HepG2 (cell line): ENCODE data around the gene GAL3ST2. TPM values are rescaled to one million over a fixed set of nuclear protein-coding genes. Genes with fewer than 3 reads are reported as not detected.

ENCODE experiments used
- IRF9 ChIP-seq: sonication (generic); formaldehyde crosslinking; IDR thresholded peaks from 2 replicates; pipeline ENCODE4 v1.8.0; 2022; ENCODE audit warnings: missing genetic modification reagents, mild to moderate bottlenecking, borderline replicate concordance
- MAZ ChIP-seq, 2 experiments: sonication (generic) in 1 of 2; formaldehyde crosslinking in 1 of 2; IDR thresholded peaks; 2 replicates each; pipeline versions ENCODE4 v1.5.0 to v1.6.1; 2012 to 2020; ENCODE audit warnings: low read depth in 2 of 2, mild to moderate bottlenecking in 2 of 2, borderline replicate concordance in 1 of 2, improper control_type of control experiment in 1 of 2, low read length in 1 of 2, missing genetic modification reagents in 1 of 2, moderate library complexity in 1 of 2
- NFIB ChIP-seq: sonication (generic); formaldehyde crosslinking; IDR thresholded peaks from 2 replicates; pipeline ENCODE4 v1.9.0; 2021; ENCODE audit warnings: missing genetic modification reagents, mild to moderate bottlenecking, borderline replicate concordance
- PRDM10 ChIP-seq: sonication (generic); formaldehyde crosslinking; IDR thresholded peaks from 2 replicates; pipeline ENCODE4 v1.4.0; 2020; ENCODE audit warnings: low read depth, missing genetic modification reagents
- RERE ChIP-seq: IDR thresholded peaks from 2 replicates; pipeline ENCODE4 v1.6.1; 2016; ENCODE audit warnings: low read depth, missing genetic modification reagents, missing compliant biosample characterization
- RXRB ChIP-seq: IDR thresholded peaks from 2 replicates; pipeline ENCODE4 v1.6.1; 2016; ENCODE audit warnings: borderline replicate concordance, missing genetic modification reagents, missing compliant biosample characterization
- SAFB2 ChIP-seq: sonication (generic); formaldehyde crosslinking; IDR thresholded peaks from 2 replicates; pipeline ENCODE4 v1.5.1; 2020; ENCODE audit warnings: missing genetic modification reagents, low read depth, mild to moderate bottlenecking, borderline replicate concordance
- ZBTB26 ChIP-seq: IDR thresholded peaks from 2 replicates; pipeline ENCODE4 v1.6.1; 2016; ENCODE audit warnings: missing compliant biosample characterization, missing genetic modification reagents, borderline replicate concordance
- ZBTB38 ChIP-seq: sonication (generic); formaldehyde crosslinking; IDR thresholded peaks from 2 replicates; pipeline ENCODE4 v1.5.1; 2020; ENCODE audit warnings: mild to moderate bottlenecking, missing genetic modification reagents
- ZBTB43 ChIP-seq: sonication (generic); formaldehyde crosslinking; conservative IDR thresholded peaks from 2 replicates; pipeline ENCODE4 v1.4.0; 2020; ENCODE audit warnings: missing genetic modification reagents
- ZFP36L2 ChIP-seq: sonication (generic); formaldehyde crosslinking; IDR thresholded peaks from 2 replicates; pipeline ENCODE4 v1.4.0; 2020; ENCODE audit warnings: missing genetic modification reagents
- polyA plus RNA-seq, 8 experiments: library from polyadenylated mRNA; depleted of rRNA in 3 of 8; stranded (reverse) in 7 of 8; unstranded in 1 of 8; fragments of >200 nt; fragmentation: Illumina TruSeq in 4 of 8; extraction: Trizol in 4 of 8; gene quantifications; 2 replicates each; pipeline versions ENCODE4 v1.2.1 to v1.2.3, GENCODE V29; 2011 to 2016; ENCODE audit warnings: low read depth in 4 of 8, missing spikeins in 1 of 8, mixed read lengths in 1 of 8; ENCODE audit not compliant: insufficient read depth in 1 of 8
- total RNA-seq, 5 experiments: library from RNA; depleted of rRNA; stranded (reverse); fragments of >200 nt; fragmentation: Illumina TruSeq; extraction: Trizol; gene quantifications; 2 replicates each; pipeline ENCODE4 v1.2.3, GENCODE V29; 2016; ENCODE audit warnings: low read depth in 1 of 5

Gene GAL3ST2
- total and polyA plus RNA-seq, 2 of the 13 experiments (the other 11 are each of a cell fraction or from before 2014, with no cell fraction given), result 0.17 to 0.20 TPM

- TF ChIP-seq PRDM10 (CRISPR knock-in tag) (no peak), RXRB (CRISPR knock-in tag) (no peak), IRF9 (no peak), ZBTB43 (CRISPR knock-in tag) (no peak), RERE (CRISPR knock-in tag) (no peak), ZBTB26 (no peak), ZFP36L2 (CRISPR knock-in tag) (no peak), ZBTB38 (CRISPR knock-in tag) (peak; percentile 24; the same call in 1 of the 2 replicates), NFIB (no peak), MAZ (IDR thresholded peaks at IDR 0.05; ENCODE audit: borderline replicate concordance, low read depth, low read length) (no peak), MAZ (CRISPR knock-in tag; IDR thresholded peaks at IDR 0.05; ENCODE audit: low read depth) (no peak), SAFB2 (CRISPR knock-in tag) (no peak)
Observed at GRCh38 chr2:241810307-241811200, 33.9 kb downstream of the GAL3ST2 start (continued).
